Nephron (organoid): ENCODE results near the gene CPT1A.

Experiments
- H3K27ac Mint-ChIP-seq, 3 experiments: 2 replicates each; pipeline ENCODE4 v1.8.0; 2020; ENCODE audit warnings: mixed read lengths in 3 of 3, mild to moderate bottlenecking in 2 of 3, moderate library complexity in 1 of 3
- H3K27me3 Mint-ChIP-seq: 2 replicates; pipeline ENCODE4 v1.8.0; 2021; ENCODE audit warnings: low read depth, mild to moderate bottlenecking, moderate library complexity, mixed read lengths
- H3K36me3 Mint-ChIP-seq: 2 replicates; pipeline ENCODE4 v1.8.0; 2020; ENCODE audit warnings: low read depth, mixed read lengths
- H3K4me1 Mint-ChIP-seq: 2 replicates; pipeline ENCODE4 v1.8.0; 2020; ENCODE audit warnings: mixed read lengths
- H3K4me3 Mint-ChIP-seq, 3 experiments: 2 replicates each; pipeline ENCODE4 v1.8.0; 2020; ENCODE audit warnings: mild to moderate bottlenecking in 3 of 3, mixed read lengths in 3 of 3, moderate library complexity in 2 of 3
- H3K9me3 Mint-ChIP-seq: 2 replicates; pipeline ENCODE4 v1.8.0; 2020; ENCODE audit warnings: mixed read lengths
- CTCF ChIP-seq, 3 experiments: fragments of 200-600 bp; sonication (generic); IDR thresholded peaks; one replicate each; pipeline ENCODE4 v1.5.0; 2021; ENCODE audit warnings: antibody characterized with exemption in 3 of 3; ENCODE audit not compliant: unreplicated experiment in 3 of 3

The CPT1A gene

GRCh38 chr11:68724293-68724692, 117.4 kb downstream of the CPT1A start:
- no peak for TF ChIP-seq CTCF (IDR thresholded peaks at IDR 0.05; ENCODE audit: unreplicated experiment in 3 of 3)
- Mint-ChIP-seq H3K9me3 (peaks cover 18% of the 10 kb centered on the region), H3K4me3 (no peak overlapping the region), H3K27ac (no peak overlapping the region), H3K27me3 (peaks cover 16% of the 10 kb centered on the region), H3K4me1 (no peaks in the 10 kb centered on the region), H3K36me3 (peaks cover 18% of the 10 kb centered on the region)

GRCh38 chr11:68722143-68722542, 119.6 kb downstream of the CPT1A start:
- no peaks in the 10 kb centered on the region for H3K4me1 Mint-ChIP-seq
- no peak overlapping the region for H3K4me3 Mint-ChIP-seq
- no peak for TF ChIP-seq CTCF (IDR thresholded peaks at IDR 0.05; ENCODE audit: unreplicated experiment in 3 of 3)
- peaks cover 22% of the 10 kb centered on the region for H3K36me3 Mint-ChIP-seq
- peaks cover 26% of the 10 kb centered on the region for H3K9me3 Mint-ChIP-seq
- no peak overlapping the region for H3K27ac Mint-ChIP-seq
- H3K27me3 Mint-ChIP-seq: peaks cover 10% of the 10 kb centered on the region

- no peak for TF ChIP-seq CTCF (IDR thresholded peaks at IDR 0.05; ENCODE audit: unreplicated experiment in 3 of 3)
- Mint-ChIP-seq H3K4me1 (no peaks in the 10 kb centered on the region), H3K9me3 (peaks cover 26% of the 10 kb centered on the region), H3K4me3 (no peak overlapping the region), H3K27ac (no peak overlapping the region), H3K36me3 (peaks cover 22% of the 10 kb centered on the region), H3K27me3 (peaks cover 13% of the 10 kb centered on the region)
These were observed 120.6 kb downstream of the CPT1A start for GRCh38 chr11:68721075-68721474.

GRCh38 chr11:68715456-68716122, 126.1 kb downstream of the CPT1A start:
- no peak for TF ChIP-seq CTCF (IDR thresholded peaks at IDR 0.05; ENCODE audit: unreplicated experiment in 3 of 3)
- Mint-ChIP-seq H3K4me3 (no peak overlapping the region), H3K36me3 (peaks cover 14% of the 10 kb centered on the region), H3K4me1 (peaks cover 4% of the 10 kb centered on the region), H3K9me3 (peaks cover 19% of the 10 kb centered on the region), H3K27me3 (peaks cover 23% of the 10 kb centered on the region), H3K27ac (no peak overlapping the region)

- TF ChIP-seq CTCF (IDR thresholded peaks at IDR 0.05; ENCODE audit: unreplicated experiment in 3 of 3): no peak
- peaks cover 4% of the 10 kb centered on the region for H3K4me1 Mint-ChIP-seq
These were observed 127.5 kb downstream of the CPT1A start for GRCh38 chr11:68714060-68714856.

More at GRCh38 chr11:68714060-68714856, 127.5 kb downstream of the CPT1A start:
- H3K9me3 Mint-ChIP-seq: peaks cover 8% of the 10 kb centered on the region
- peak overlapping the region in 1 of 3 experiments; percentile 77 for H3K27ac Mint-ChIP-seq
- no peak overlapping the region for H3K4me3 Mint-ChIP-seq
- peaks cover 21% of the 10 kb centered on the region for H3K27me3 Mint-ChIP-seq
- peaks cover 4% of the 10 kb centered on the region for H3K36me3 Mint-ChIP-seq
